K562 (cell line): ENCODE measurements around the gene PRSS57. TPM values are rescaled to one million over a fixed set of nuclear protein-coding genes. Genes with fewer than 3 reads are reported as not detected.
A peak's percentile ranks its signal among the peaks of the same experiment; 100 is the strongest.

ENCODE experiments used
- ASH1L ChIP-seq: fragments of 450-650 bp; IDR thresholded peaks from 2 replicates; pipeline ENCODE4 v1.6.1; 2018; ENCODE audit warnings: borderline replicate concordance, mild to moderate bottlenecking, low read depth; ENCODE audit not compliant: partially characterized antibody
- E2F1 ChIP-seq: sonication (generic); formaldehyde crosslinking; IDR thresholded peaks from 2 replicates; pipeline ENCODE4 v1.8.1; 2023; ENCODE audit warnings: mild to moderate bottlenecking, missing genetic modification reagents, moderate library complexity
- FOXP1 ChIP-seq: sonication (generic); formaldehyde crosslinking; IDR thresholded peaks from 2 replicates; pipeline ENCODE4 v1.8.0; 2022; ENCODE audit warnings: mild to moderate bottlenecking, missing genetic modification reagents
- HEY1 ChIP-seq: fragments of 250-450 bp; sonication (Bioruptor Pico); IDR thresholded peaks from 2 replicates; pipeline ENCODE4 v1.5.0; 2020; ENCODE audit warnings: mild to moderate bottlenecking, moderate library complexity, borderline replicate concordance
- KLF6 ChIP-seq: fragments of 250-450 bp; sonication (Bioruptor Pico); IDR thresholded peaks from 2 replicates; pipeline ENCODE4 v1.4.0; 2020; ENCODE audit warnings: mild to moderate bottlenecking, moderate library complexity, borderline replicate concordance
- MAZ ChIP-seq, 2 experiments: fragments of 450-650 bp in 1 of 2; sonication (generic) in 1 of 2; formaldehyde crosslinking; IDR thresholded peaks in 1 of 2; conservative IDR thresholded peaks in 1 of 2; 2 replicates each; pipeline versions ENCODE4 v1.4.0 to v1.5.0; 2020; ENCODE audit warnings: mild to moderate bottlenecking in 1 of 2, missing genetic modification reagents in 1 of 2
- NBN ChIP-seq: fragments of 450-650 bp; IDR thresholded peaks from 2 replicates; pipeline ENCODE4 v1.6.1; 2016; ENCODE audit warnings: low read depth, mild to moderate bottlenecking
- NCOR1 ChIP-seq: fragments of 450-650 bp; IDR thresholded peaks from 2 replicates; pipeline ENCODE4 v1.6.1; 2016; ENCODE audit warnings: mild to moderate bottlenecking, moderate library complexity
- PHTF2 ChIP-seq: fragments of 250-450 bp; sonication (Bioruptor Pico); IDR thresholded peaks from 2 replicates; pipeline ENCODE4 v1.5.0; 2021; ENCODE audit warnings: mild to moderate bottlenecking
- POLR3G ChIP-seq: IDR thresholded peaks from 2 replicates; pipeline ENCODE4 v1.6.1; 2011; ENCODE audit not compliant: insufficient read length, insufficient replicate concordance; ENCODE audit errors: extremely low read depth
- RBM14 ChIP-seq: fragments of 200-400 bp; formaldehyde crosslinking; IDR thresholded peaks from 2 replicates; pipeline ENCODE4 v1.6.1; 2018; ENCODE audit warnings: low read depth, mild to moderate bottlenecking, low read length, moderate library complexity, borderline replicate concordance; ENCODE audit not compliant: insufficient read depth
- RBM34 ChIP-seq: fragments of 200-400 bp; formaldehyde crosslinking; IDR thresholded peaks from 2 replicates; pipeline ENCODE4 v1.6.1; 2018; ENCODE audit warnings: low read length, borderline replicate concordance; ENCODE audit not compliant: insufficient read depth
- RFX5 ChIP-seq: IDR thresholded peaks from 2 replicates; pipeline ENCODE4 v1.6.1; 2011; ENCODE audit warnings: low read depth, mild to moderate bottlenecking, improper control_type of control experiment, low read length
- YBX1 ChIP-seq: fragments of 450-650 bp; IDR thresholded peaks from 2 replicates; pipeline ENCODE4 v1.7.1; 2016; ENCODE audit warnings: mild to moderate bottlenecking
- ZBTB26 ChIP-seq: fragments of 450-650 bp; formaldehyde crosslinking; IDR thresholded peaks from 2 replicates; pipeline ENCODE4 v1.4.0; 2022; ENCODE audit warnings: missing genetic modification characterization
- ZBTB43 ChIP-seq: sonication (generic); formaldehyde crosslinking; IDR thresholded peaks from 2 replicates; pipeline ENCODE4 v1.8.0; 2023; ENCODE audit warnings: mild to moderate bottlenecking, missing genetic modification reagents
- ZBTB5 ChIP-seq: fragments of 450-650 bp; IDR thresholded peaks from 2 replicates; pipeline ENCODE4 v1.6.1; 2017; ENCODE audit warnings: antibody characterized with exemption
- ZNF436 ChIP-seq: fragments of 250-450, 450-650 bp; sonication (Bioruptor Pico); formaldehyde crosslinking; IDR thresholded peaks from 2 replicates; pipeline ENCODE4 v1.7.0; 2020; ENCODE audit warnings: mild to moderate bottlenecking
- ZNF589 ChIP-seq: fragments of 200-800 bp; sonication (Bioruptor generic); IDR thresholded peaks from 2 replicates; pipeline ENCODE4 v1.6.1; 2016; ENCODE audit warnings: low read depth, missing genetic modification characterization, missing compliant biosample characterization
- ZSCAN32 ChIP-seq: fragments of 450-650 bp; formaldehyde crosslinking; IDR thresholded peaks from 2 replicates; pipeline ENCODE4 v1.4.0; 2020; ENCODE audit warnings: mild to moderate bottlenecking, moderate library complexity
- polyA plus RNA-seq, 8 experiments: library from polyadenylated mRNA; depleted of rRNA in 4 of 8; stranded (reverse) in 5 of 8; unstranded in 3 of 8; fragments of >200 nt; fragmentation: Nextera tagmentation in 2 of 8; fragmentation: Illumina TruSeq in 1 of 8; extraction: Ambion mirVana in 2 of 8; extraction: Trizol in 1 of 8; gene quantifications; 2 replicates each; pipeline versions ENCODE4 v1.2.1 to v1.2.3, GENCODE V29; 2011 to 2014; ENCODE audit warnings: inconsistent platforms in 1 of 8, missing spikeins in 1 of 8
- total RNA-seq, 7 experiments: library from RNA; depleted of rRNA in 6 of 7; stranded (reverse); fragments of >200 nt in 6 of 7; fragmentation: Illumina TruSeq in 2 of 7; extraction: Trizol in 2 of 7; gene quantifications; 2 replicates each; pipeline versions ENCODE4 v1.2.1 to v1.2.3, GENCODE V29; 2011 to 2021; ENCODE audit warnings: low replicate concordance in 1 of 7
- TF ChIP-seq, protein P1 (sequence below): fragments of 450-650 bp; formaldehyde crosslinking; IDR thresholded peaks from 2 replicates; pipeline ENCODE4 v1.4.0; 2022; ENCODE audit warnings: missing genetic modification characterization

The PRSS57 gene
- total and polyA plus RNA-seq, 9 of the 15 experiments (the other 6 are each of a cell fraction or from before 2014, with no cell fraction given), result 0.06 to 2.5 (median 1.3) TPM; not detected in 3

GRCh38 chr19:662207-662961 lies 32.9 kb downstream of the PRSS57 start (continued):
- no peak for TF ChIP-seq NBN
- no peak for TF ChIP-seq ZNF436
- no peak for TF ChIP-seq ZBTB5
- no peak for TF ChIP-seq KLF6 (CRISPR knock-in tag)
- TF ChIP-seq, protein P1, sequence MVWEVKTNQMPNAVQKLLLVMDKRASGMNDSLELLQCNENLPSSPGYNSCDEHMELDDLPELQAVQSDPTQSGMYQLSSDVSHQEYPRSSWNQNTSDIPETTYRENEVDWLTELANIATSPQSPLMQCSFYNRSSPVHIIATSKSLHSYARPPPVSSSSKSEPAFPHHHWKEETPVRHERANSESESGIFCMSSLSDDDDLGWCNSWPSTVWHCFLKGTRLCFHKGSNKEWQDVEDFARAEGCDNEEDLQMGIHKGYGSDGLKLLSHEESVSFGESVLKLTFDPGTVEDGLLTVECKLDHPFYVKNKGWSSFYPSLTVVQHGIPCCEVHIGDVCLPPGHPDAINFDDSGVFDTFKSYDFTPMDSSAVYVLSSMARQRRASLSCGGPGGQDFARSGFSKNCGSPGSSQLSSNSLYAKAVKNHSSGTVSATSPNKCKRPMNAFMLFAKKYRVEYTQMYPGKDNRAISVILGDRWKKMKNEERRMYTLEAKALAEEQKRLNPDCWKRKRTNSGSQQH, result no peak
- TF ChIP-seq FOXP1 (CRISPR knock-in tag), result no peak
- TF ChIP-seq ASH1L, result no peak
- TF ChIP-seq PHTF2, result no peak
- TF ChIP-seq ZSCAN32 (CRISPR knock-in tag), result no peak
- no peak for TF ChIP-seq ZBTB43 (CRISPR knock-in tag)
- no peak for TF ChIP-seq ZBTB26 (CRISPR knock-in tag)
- TF ChIP-seq HEY1 (CRISPR knock-in tag), result no peak
- TF ChIP-seq RBM14, result 0 out of 2 replicates have a peak, but pooled peaks have one; percentile 79
- no peak for TF ChIP-seq POLR3G
- TF ChIP-seq MAZ (CRISPR knock-in tag; conservative IDR thresholded peaks at IDR 0.05 in 1 of 2, IDR thresholded peaks at IDR 0.05 in 1 of 2), result peak in 1 of 2 experiments; percentile 12; a peak in 1 of 4 replicates
- TF ChIP-seq NCOR1, result no peak
- TF ChIP-seq RFX5, result no peak
- no peak for TF ChIP-seq RBM34
- TF ChIP-seq ZNF589 (CRISPR knock-in tag), result no peak
- TF ChIP-seq E2F1 (CRISPR knock-in tag), result no peak
- TF ChIP-seq YBX1, result no peak
